GM12872 (cell line): ENCODE measurements around the gene ADARB1.

Source experiments
- TF ChIP-seq, protein P1 (sequence below): IDR thresholded peaks from 3 replicates; pipeline ENCODE4 v1.5.1; 2011; ENCODE audit warnings: low read depth, mild to moderate bottlenecking, low read length, moderate library complexity; ENCODE audit not compliant: insufficient read depth

Gene ADARB1

DNA sequence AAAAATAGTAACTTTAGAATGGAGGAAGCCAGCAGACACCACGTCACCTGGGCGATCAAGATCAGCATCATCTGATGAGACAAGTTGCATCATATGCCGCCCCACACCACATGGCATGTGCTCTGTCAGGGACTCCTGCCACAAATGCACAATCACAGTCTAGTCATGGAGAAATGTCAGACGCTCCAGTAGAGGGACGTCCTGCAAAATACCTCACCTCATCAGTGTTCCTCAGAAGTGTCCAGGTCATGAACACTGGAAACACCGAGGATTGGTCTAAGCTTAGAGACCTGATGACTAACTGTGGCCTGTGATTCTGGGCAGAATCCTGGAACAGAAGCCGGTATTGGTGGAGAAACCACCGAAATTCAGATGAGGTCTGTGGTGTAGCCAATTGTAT, 14.3 kb downstream of the ADARB1 start:
- TF ChIP-seq, protein P1, sequence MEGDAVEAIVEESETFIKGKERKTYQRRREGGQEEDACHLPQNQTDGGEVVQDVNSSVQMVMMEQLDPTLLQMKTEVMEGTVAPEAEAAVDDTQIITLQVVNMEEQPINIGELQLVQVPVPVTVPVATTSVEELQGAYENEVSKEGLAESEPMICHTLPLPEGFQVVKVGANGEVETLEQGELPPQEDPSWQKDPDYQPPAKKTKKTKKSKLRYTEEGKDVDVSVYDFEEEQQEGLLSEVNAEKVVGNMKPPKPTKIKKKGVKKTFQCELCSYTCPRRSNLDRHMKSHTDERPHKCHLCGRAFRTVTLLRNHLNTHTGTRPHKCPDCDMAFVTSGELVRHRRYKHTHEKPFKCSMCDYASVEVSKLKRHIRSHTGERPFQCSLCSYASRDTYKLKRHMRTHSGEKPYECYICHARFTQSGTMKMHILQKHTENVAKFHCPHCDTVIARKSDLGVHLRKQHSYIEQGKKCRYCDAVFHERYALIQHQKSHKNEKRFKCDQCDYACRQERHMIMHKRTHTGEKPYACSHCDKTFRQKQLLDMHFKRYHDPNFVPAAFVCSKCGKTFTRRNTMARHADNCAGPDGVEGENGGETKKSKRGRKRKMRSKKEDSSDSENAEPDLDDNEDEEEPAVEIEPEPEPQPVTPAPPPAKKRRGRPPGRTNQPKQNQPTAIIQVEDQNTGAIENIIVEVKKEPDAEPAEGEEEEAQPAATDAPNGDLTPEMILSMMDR, result no peak

- TF ChIP-seq, protein P1, result no peak
These were observed 15.6 kb downstream of the ADARB1 start for GRCh38 chr21:45089964-45090363.

- TF ChIP-seq, protein P1, result no peak
These were observed 16.6 kb downstream of the ADARB1 start for GRCh38 chr21:45090966-45091365.

DNA sequence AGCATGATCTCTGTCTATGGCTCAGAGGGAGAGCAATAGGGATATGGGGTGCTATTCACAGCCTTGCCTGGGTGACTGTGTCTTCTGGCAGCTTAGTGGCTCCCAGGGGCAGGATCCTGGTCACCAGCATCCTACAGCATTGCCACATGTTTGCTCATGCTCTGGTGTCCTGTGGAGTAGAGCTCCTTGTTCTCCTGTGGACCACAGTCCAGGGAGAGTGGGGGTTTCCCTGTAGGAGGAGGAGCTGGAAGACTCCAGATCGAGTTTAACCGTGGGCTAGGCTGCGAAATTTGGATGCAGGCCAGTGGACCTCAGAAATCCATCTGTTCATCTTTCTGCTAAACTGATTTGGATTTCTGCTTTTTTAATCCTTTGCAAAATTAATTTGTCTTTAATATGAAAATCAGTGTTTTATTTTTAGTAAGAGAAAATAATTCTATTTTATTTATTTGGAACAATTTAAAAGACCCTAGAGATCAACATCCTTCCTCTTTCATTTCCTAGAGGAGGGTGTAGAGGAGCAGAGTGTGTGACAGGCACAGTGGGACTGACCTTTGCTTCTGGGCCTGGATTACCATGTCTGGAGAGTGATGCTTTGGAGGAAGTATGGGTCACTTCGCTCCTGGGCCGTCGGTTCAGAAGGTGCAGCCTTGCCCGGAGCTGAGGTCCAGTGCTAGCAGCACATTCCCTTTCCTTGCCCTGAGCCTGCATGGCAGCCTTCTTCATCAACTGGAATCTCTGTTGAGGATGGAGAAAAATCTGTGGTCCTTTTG, 17.4 kb downstream of the ADARB1 start:
- TF ChIP-seq, protein P1, result no peak

- TF ChIP-seq, protein P1, result no peak
These were observed 18.7 kb downstream of the ADARB1 start for GRCh38 chr21:45093035-45093532.

DNA sequence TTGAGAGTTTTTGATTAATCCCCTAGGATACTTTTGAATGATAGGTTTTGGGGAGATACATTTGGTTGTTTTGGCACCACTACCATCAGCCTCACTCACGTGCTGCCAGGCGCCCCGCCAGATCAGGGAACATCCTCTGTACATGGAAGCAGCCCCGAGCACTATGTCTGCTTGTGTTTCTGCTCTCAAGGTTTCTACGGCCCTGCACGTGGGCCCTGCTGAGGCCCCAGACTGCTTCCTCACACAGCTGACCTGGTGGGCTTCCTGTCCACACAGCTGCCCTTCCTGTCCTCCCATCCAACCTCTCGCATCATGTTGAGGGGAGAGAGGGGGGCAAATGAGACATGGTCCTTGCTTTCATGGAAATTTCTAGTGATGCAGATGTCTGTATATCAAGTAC, 20.0 kb downstream of the ADARB1 start:
- TF ChIP-seq, protein P1, result no peak

DNA sequence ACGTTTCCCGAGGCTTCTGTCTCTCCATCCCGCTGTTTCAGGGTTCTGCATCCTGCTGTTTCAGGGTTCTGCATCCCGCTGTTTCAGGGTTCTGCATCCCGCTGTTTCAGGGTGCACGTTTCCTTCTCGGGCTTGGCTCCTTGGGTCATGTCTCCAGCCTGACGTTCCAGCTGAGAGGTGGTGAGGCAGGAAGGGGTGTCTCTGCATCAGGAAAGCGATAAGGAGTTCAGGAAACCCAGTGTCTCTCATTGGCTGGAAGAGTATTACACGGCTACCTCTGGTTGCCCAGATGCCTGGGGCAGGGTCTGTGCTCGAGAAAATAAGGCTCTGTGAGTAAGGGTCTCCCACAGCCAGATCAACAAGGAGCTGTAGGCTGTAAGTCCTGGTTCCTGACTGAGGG, 21.1 kb downstream of the ADARB1 start:
- TF ChIP-seq, protein P1, result no peak

DNA sequence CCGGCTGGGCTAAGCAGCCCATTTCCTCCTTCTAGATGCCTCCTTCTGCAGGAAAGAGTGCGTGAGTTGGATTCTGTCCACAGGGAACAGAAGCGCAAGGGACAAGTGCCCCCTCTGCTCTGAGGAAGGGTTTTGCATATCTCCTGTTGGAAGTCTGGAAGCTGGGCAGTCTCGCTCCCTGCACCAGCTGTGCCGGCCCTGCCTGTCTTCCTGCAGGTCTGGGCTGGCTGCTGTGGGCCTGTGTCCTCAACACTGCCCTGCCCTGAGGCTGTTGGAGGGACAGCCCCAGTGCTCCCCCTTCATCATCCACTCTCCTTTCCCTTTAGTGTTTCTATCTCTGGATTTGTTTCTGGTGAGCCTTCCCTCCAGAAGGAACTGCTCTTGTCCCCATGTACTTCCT, 21.8 kb downstream of the ADARB1 start:
- TF ChIP-seq, protein P1, result no peak
